Epidermal melanocyte (primary cell): ENCODE results near the gene GEMIN2.
"Not testable (repeated sequence)": the region's sequence is repeated elsewhere in the genome, so short reads cannot be mapped to it uniquely, and the experiment has no call there.

Source experiments
- DNase-seq: peaks from one replicate; pipeline ENCODE4 v3.0.0; 2011; ENCODE audit warnings: low spot score; ENCODE audit not compliant: insufficient read length

The GEMIN2 gene

DNA sequence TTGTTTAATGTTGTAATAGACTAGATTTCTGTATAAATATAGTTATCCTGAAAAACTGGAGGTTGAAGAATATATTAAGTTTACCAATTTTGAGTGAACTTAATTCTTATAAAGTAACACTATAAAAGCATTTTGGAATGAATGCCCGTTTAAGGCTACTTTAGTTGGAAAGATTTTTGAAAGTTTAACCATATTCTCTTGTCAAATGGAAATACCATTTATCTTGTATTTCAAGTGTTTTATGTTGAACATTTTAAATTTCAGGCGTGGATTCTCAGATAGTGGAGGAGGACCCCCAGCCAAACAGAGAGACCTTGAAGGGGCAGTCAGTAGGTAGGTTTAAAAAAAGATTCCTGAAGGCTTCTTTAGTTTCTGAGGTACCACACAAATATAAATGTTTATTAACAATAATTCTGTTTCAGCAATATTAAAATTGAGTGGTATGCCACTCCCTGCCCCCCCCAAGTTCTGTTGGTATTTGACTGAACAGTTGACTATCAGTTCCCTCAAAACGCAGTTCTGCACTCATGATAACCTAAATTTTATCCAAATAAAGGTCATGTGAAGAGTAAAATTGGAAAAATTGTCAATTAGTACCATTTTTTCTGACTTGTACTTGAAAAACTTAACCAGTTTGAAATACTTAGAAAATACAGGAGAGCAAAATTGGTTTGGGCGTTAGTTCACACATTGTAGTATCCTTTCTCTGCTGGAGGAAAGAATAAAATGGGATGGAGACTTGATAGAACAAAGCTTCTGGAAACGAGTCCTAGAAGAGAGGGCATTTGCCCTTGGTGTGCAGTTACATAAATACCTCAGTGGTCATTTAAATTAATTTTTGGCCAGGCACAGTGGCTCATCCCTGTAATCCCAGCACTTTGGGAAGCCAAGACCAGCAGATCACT is 62.4 kb downstream of the GEMIN2 start:
- DNase-seq, result no peak

DNA sequence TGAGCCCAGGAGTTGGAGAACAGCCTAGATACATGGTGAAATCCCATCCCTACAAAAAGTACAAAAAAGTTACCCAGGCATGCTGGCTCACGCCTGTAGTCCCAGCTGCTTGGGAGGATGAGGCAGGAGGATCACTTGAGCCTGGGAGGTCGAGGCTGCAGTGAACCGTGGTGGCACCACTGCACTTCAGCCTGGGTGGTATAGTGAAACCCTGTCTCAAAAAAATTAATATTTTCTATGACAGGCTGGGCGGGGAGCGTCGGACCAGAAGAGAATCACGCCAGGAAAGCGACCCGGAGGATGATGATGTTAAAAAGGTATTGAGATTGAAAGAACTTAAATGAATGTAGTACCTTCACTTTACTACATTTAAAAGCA is 63.0 kb downstream of the GEMIN2 start:
- no peak for DNase-seq

DNA sequence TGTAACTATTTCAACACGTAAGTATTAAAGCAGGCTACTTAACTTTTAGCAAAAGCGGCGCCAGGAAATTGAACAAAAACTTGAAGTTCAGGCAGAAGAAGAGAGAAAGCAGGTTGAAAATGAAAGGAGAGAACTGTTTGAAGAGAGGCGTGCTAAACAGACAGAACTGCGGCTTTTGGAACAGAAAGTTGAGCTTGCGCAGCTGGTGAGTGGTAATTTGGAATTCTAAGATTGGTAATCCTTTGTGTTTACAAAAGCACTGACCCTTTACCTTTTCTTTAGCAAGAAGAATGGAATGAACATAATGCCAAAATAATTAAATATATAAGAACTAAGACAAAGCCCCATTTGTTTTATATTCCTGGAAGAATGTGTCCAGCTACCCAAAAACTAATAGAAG is 64.9 kb downstream of the GEMIN2 start:
- DNase-seq, result no peak

DNA sequence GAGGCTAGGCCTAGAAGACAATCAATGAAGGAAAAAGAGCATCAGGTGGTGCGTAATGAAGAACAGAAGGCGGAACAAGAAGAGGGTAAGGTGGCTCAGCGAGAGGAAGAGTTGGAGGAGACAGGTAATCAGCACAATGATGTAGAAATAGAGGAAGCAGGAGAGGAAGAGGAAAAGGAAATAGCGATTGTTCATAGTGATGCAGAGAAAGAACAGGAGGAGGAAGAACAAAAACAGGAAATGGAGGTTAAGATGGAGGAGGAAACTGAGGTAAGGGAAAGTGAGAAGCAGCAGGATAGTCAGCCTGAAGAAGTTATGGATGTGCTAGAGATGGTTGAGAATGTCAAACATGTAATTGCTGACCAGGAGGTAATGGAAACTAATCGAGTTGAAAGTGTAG is 66.4 kb downstream of the GEMIN2 start:
- DNase-seq, result no peak

DNA sequence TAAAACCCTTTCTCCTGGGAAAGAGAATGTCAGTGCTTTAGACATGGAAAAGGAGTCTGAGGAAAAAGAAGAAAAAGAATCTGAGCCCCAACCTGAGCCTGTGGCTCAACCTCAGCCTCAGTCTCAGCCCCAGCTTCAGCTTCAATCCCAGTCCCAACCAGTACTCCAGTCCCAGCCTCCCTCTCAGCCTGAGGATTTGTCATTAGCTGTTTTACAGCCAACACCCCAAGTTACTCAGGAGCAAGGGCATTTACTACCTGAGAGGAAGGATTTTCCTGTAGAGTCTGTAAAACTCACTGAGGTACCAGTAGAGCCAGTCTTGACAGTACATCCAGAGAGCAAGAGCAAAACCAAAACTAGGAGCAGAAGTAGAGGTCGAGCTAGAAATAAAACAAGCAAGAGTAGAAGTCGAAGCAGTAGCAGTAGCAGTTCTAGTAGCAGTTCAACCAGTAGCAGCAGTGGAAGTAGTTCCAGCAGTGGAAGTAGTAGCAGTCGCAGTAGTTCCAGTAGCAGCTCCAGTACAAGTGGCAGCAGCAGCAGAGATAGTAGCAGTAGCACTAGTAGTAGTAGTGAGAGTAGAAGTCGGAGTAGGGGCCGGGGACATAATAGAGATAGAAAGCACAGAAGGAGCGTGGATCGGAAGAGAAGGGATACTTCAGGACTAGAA is 67.0 kb downstream of the GEMIN2 start:
- no peak for DNase-seq

DNA sequence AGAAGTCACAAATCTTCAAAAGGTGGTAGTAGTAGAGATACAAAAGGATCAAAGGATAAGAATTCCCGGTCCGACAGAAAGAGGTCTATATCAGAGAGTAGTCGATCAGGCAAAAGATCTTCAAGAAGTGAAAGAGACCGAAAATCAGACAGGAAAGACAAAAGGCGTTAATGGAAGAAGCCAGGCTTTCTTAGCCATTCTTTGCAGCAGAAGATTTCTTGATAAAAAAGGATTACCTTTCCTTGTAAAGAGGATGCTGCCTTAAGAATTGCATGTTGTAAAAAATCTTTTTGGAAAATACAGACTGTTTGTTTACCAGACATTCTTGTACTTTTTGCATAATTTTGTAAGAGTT is 67.5 kb downstream of the GEMIN2 start:
- no peak for DNase-seq

DNA sequence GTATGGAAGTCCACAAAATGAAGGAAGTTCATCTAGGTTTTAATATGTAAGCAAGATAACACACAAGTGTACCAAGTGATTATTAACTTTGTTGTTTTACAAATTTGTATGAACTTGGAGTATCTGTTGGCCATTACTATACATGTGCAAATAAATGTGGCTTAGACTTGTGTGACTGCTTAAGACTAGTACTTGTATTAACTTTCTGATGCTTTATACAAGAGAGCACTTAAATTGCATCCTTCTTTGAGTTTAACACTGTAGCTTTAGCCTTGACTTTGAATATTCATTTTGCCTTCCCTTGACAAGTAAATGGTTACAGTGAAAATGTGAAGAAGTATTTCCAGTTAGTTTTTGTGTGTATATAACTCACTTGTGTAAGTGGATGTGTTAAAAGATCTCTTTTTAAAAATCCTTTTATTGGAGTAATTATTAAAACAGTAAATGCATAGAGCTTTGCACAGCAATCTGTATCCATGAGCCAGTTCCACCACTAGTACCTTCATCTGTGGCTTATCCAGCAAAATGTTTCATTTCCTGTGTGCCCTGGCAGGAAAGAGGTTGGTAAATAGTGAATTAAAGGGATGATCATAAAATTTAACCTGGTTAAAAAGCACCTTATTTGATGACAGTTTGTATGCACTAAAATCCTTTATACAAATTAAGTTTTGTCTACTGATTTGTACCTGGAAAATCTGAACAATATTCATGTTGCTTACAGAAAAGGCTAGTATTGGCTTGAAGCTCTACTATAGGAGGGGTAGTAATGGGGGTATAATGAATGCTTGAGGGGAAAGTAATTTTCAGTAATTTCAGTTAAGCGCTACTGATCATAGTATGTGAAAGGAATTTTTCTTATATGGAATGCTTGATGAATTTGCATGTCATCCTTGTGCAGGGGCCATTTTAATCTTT is 68.9 kb downstream of the GEMIN2 start:
- no peak for DNase-seq

DNA sequence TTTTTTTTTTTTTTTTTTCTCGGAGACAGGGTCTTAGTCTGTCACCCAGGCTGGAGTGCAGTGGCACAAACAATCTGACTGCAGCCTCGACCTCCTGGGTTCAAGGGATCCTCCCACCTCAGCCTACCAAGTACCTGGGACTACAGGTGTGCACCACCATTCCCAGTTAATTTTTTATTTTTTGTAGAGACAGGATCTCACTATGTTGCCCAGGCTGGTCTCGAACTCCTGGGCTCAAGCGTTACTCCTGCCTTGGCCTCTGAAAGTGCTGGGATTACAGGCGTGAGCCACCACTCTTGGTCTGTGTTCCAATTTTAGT is 69.5 kb downstream of the GEMIN2 start:
- not testable (repeated sequence) for DNase-seq

DNA sequence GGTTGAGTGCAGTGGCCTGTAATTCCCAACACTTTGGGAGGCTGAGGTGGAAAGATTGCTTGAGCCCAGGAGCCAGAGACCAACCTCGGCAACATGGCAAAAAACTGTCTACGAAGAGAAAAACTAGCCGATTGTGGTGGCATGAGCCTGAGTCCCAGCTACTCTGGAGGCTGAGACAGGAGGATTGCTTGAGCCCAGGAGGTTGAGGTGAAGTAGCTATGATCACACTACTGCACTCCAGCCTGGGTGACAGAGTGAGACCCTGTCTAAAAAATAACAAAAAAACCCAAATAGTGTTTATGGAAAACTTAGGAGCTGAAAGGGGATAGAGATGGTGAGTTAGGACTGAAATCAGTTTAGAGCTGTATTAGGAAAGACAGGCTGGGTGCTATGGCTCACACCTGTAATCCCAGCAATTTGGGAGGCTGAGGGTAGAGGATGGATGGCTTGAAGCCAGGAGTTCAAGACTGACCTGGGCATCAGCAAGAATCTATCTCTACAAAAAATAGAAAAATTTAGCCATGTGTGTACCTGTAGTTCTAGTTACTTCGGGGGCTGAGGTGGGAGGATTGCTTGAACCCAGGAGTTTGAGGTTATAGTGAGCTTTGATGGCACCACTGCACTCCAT is 70.6 kb downstream of the GEMIN2 start:
- no peak for DNase-seq

DNA sequence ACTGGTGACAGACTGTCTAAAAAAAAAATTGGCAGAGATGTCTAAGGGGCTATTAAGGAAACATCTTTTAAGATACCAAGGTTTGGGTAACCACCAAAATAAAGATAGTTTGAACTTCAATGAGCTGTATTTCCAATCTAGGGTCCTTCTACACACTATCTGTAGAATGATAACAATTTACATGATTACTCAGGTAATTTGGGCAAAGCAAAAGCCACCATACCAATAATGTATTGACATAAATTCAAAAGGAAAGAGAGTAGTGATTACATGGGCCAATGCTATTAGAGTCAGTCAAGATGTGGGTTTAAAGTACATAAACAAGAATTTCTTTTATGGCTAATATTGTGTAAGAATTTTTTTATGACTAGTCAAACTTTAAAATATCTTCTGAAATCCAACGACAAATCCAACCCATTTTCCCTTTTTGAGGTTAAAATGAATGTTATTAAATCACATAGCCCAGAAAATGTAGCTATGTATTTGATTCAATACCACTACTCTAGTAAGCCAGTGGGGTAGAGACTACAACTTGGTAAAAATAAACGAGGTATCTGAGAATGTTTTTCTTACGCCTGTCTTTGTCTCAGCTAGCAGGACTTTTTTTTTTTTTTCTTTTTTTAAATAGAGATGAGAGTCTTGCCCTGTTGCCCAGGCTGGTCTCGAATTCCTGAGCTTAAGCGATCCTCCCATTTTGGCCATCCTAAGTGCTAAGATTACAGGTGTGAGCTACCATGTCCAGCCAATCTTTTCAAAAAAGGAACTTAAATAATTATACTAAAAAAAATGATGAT is 71.3 kb downstream of the GEMIN2 start:
- DNase-seq, result no peak
